Activated CD8-positive, alpha-beta memory T cell treated with anti-CD3 and anti-CD28 coated beads, Interleukin-2, amount 10 ng/mL, durations not matched to agents 7 days and 5 days (primary cell): ENCODE measurements around the gene KCNG2. TPM values are rescaled to one million over a fixed set of nuclear protein-coding genes. Genes with fewer than 3 reads are reported as not detected.

Experiments
- ATAC-seq: fragments of 150-1000 bp; cut with Tn5 transposase; one replicate; pipeline ENCODE4 v1.10.0; 2021; ENCODE audit warnings: moderate library complexity
- CTCF ChIA-PET: fragments of 350-600 bp; sonication (Branson Sonifier 250); formaldehyde crosslinking; loops from one replicate; lab custom pipeline; 2021; ENCODE audit warnings: antibody characterized with exemption; lab: Charles Lee
- DNase-seq: peaks from one replicate; pipeline ENCODE4 v3.0.0-alpha.2; 2020
- H3K27ac Mint-ChIP-seq: one replicate; pipeline ENCODE4 v1.8.0; 2021; ENCODE audit warnings: mild to moderate bottlenecking, mixed read lengths
- H3K27me3 Mint-ChIP-seq: one replicate; pipeline ENCODE4 v1.8.0; 2021; ENCODE audit warnings: mixed read lengths
- H3K36me3 Mint-ChIP-seq: one replicate; pipeline ENCODE4 v1.8.0; 2021; ENCODE audit warnings: mild to moderate bottlenecking, mixed read lengths
- H3K4me1 Mint-ChIP-seq: one replicate; pipeline ENCODE4 v1.8.0; 2021; ENCODE audit warnings: mixed read lengths
- H3K4me3 Mint-ChIP-seq: one replicate; pipeline ENCODE4 v1.8.0; 2021; ENCODE audit warnings: mild to moderate bottlenecking, moderate library complexity, mixed read lengths
- H3K9me3 Mint-ChIP-seq: one replicate; pipeline ENCODE4 v1.8.0; 2022; ENCODE audit warnings: low read depth, mixed read lengths
- total RNA-seq, 2 experiments: library from RNA; stranded (reverse); gene quantifications; one replicate each; pipeline ENCODE4 v1.2.3, GENCODE V29; 2021

Gene KCNG2
- total RNA-seq, 2 experiments from 2014 or later, result not detected

DNA sequence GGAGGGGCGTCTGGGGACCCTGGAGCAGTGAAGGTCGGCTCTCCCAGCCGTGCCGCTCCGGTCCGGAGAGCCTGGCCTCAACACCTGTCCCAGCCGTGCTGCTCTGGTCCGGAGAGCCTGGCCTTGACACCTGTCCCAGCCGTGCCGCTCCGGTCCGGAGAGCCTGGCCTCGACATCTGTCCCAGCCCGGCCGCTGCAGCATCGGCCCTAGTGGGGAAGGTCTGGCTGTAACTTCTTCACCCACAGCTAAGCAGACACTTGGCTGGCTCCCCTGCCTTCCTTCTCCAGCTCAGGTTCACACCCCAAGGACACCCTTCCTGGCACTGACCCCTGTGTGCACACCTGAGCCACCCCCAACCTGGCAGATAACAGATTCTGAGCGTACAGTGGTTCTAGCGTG, 4.6 kb downstream of the KCNG2 start:
- H3K36me3 Mint-ChIP-seq, result peaks cover 1% of the 10 kb centered on the region
- DNase-seq (no peak), ATAC-seq (no peak)
- H3K4me1 Mint-ChIP-seq, result peaks cover 14% of the 10 kb centered on the region
- H3K4me3 Mint-ChIP-seq, result no peak overlapping the region
- H3K27ac Mint-ChIP-seq, result no peak overlapping the region
- H3K27me3 Mint-ChIP-seq, result peaks cover 23% of the 10 kb centered on the region
- no peaks in the 10 kb centered on the region for H3K9me3 Mint-ChIP-seq
- CTCF ChIA-PET, result no interaction called here

GRCh38 chr18:79803611-79804051, 5.9 kb downstream of the KCNG2 start:
- H3K9me3 Mint-ChIP-seq, result no peaks in the 10 kb centered on the region
- H3K27me3 Mint-ChIP-seq, result peaks cover 21% of the 10 kb centered on the region
- H3K4me3 Mint-ChIP-seq, result no peak overlapping the region
- ATAC-seq (no peak), DNase-seq (no peak)
- H3K27ac Mint-ChIP-seq, result no peak overlapping the region
- peaks cover 12% of the 10 kb centered on the region for H3K4me1 Mint-ChIP-seq
- CTCF ChIA-PET, result no interaction called here
- H3K36me3 Mint-ChIP-seq, result no peaks in the 10 kb centered on the region

- Mint-ChIP-seq H3K36me3 (no peaks in the 10 kb centered on the region), H3K27me3 (peaks cover 16% of the 10 kb centered on the region), H3K4me3 (no peak overlapping the region), H3K9me3 (no peaks in the 10 kb centered on the region), H3K4me1 (peaks cover 12% of the 10 kb centered on the region), H3K27ac (no peak overlapping the region)
- ATAC-seq (no peak), DNase-seq (no peak)
- CTCF ChIA-PET, result no interaction called here
Measured at GRCh38 chr18:79804130-79804787, 6.5 kb downstream of the KCNG2 start.

DNA sequence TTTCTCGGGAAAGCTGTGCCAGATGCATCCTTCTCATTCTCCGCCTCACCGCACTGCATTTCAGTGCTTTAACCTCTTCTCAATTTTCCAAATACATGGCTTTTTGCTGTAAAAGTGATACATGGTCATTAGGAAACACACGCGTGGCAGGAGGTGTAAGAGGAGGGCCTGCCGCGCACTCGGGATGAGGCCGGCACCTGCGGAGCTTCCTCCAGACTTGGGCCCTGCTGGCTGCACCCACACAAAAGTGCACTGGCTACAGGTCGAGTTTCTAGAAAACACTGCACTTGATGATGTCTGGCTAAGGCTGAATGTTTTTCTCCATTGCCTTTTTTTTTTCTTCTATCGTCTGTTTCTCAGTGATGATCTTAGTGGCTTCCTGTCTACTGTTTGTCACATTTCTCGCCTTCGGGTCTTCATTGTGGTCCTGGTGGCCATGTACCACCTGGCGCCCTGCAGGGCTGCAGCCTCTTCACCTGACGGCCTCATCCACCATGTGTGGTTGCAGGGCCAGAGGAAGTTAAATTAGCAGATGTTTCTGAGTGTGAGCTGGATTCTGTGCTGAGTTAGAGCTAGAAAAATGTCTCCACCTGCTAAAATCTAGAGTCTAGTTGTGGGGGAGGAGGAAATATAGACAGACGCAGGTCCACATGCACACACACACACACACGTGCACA, 7.6 kb downstream of the KCNG2 start:
- DNase-seq (no peak), ATAC-seq (peak; percentile 23)
- Mint-ChIP-seq H3K27me3 (peaks cover 8% of the 10 kb centered on the region), H3K27ac (no peak overlapping the region), H3K36me3 (no peaks in the 10 kb centered on the region), H3K4me1 (peaks cover 9% of the 10 kb centered on the region), H3K4me3 (no peak overlapping the region), H3K9me3 (no peaks in the 10 kb centered on the region)
- CTCF ChIA-PET, result no interaction called here

DNA sequence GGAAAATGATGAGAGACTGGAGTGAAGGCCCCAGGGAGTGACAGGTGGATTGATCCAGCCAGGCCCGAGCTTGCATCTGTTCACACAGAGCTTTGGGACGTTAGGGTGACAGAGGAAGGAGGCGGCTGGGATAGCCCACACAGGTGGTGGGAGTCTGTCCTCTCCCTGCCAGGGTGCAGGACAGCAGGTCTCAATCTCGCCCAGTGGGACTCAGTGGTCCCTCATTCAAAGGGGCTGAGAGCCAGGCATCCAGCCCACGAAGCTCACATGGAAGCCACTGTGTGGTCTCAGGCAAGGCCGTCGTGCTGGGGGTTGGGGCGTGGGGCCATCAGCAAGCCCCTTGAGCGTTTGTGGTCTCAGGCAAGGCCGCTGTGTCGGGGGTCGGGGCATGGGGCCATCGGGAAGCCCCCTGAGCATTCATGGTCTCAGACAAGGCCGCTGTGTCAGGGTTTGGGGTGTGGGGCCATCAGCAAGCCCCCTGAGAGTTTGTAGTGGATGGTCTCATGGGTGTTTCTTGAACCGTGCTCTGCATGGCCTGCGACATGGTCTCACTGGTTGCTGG, 8.3 kb downstream of the KCNG2 start:
- H3K27me3 Mint-ChIP-seq, result peaks cover 5% of the 10 kb centered on the region
- peaks cover 9% of the 10 kb centered on the region for H3K4me1 Mint-ChIP-seq
- H3K36me3 Mint-ChIP-seq, result no peaks in the 10 kb centered on the region
- no peak overlapping the region for H3K27ac Mint-ChIP-seq
- no peak for ATAC-seq
- CTCF ChIA-PET, result no interaction called here
- no peaks in the 10 kb centered on the region for H3K9me3 Mint-ChIP-seq
- H3K4me3 Mint-ChIP-seq, result no peak overlapping the region
- DNase-seq, result no peak

- Mint-ChIP-seq H3K27ac (no peak overlapping the region), H3K4me3 (no peak overlapping the region), H3K9me3 (no peaks in the 10 kb centered on the region), H3K4me1 (peaks cover 9% of the 10 kb centered on the region), H3K27me3 (peaks cover 13% of the 10 kb centered on the region), H3K36me3 (no peaks in the 10 kb centered on the region)
- CTCF ChIA-PET, result no interaction called here
- ATAC-seq, result no peak
- DNase-seq, result no peak
Measured at GRCh38 chr18:79806976-79807841, 9.5 kb downstream of the KCNG2 start.

DNA sequence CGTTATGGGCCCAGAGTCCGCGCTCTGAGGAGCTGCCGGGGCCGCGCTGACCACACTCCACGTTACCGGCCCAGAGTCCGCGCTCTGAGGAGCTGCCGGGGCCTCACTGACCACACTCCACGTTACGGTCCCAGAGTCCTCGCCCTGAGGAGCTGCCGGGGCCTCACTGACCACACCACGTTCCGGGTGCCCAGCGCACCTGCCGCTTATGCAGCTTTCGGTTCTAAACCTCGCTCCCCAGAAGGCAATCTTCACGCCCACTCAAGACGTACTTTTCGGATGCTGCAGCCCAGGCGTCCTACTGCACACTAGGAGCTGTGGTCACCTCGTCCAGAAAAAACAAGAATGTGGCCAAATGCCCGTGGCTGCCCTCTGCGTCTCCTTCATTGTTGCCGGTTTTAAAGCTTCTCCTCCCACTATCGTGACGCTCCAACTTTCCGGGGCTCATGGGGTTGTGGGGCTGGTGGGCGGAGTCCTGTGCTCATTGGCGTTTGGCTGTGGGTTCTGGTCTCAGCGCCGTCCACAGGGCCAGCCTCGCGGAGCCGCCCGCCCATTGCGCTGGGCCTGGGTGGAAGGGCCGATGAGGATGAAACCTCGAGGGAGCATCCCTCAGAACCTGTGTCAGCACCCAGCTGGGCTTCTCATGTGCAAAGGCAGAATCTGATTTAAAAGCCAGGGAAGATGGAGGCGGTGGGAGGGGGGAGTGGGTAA, 11.9 kb downstream of the KCNG2 start:
- DNase-seq (no peak), ATAC-seq (no peak)
- Mint-ChIP-seq H3K36me3 (no peaks in the 10 kb centered on the region), H3K9me3 (no peaks in the 10 kb centered on the region), H3K27ac (no peak overlapping the region), H3K4me3 (no peak overlapping the region), H3K4me1 (peaks cover 9% of the 10 kb centered on the region), H3K27me3 (peaks cover 26% of the 10 kb centered on the region)
- CTCF ChIA-PET, result no interaction called here

DNA sequence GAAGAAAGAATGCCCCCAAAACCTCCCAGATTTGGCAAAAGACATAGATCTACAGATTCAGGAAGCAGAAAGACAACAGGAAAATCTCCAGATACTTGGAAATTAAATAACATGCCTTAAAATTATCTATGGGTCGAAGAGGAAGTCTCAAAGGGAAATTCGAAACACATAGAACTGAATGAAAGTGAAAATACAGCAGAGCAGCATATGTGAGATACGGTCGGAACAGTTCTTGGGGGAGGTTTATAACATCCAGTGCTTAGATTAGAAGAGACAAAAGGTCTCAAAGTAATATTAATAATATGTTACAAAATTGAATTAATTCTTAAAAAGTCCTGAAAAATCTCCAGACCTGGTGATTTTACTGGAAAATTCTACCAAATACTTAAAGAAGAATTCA, 14.3 kb downstream of the KCNG2 start:
- CTCF ChIA-PET, result no interaction called here
- peaks cover 1% of the 10 kb centered on the region for H3K9me3 Mint-ChIP-seq
- no peak for DNase-seq
- peaks cover 28% of the 10 kb centered on the region for H3K27me3 Mint-ChIP-seq
- H3K27ac Mint-ChIP-seq, result no peak overlapping the region
- no peaks in the 10 kb centered on the region for H3K36me3 Mint-ChIP-seq
- H3K4me3 Mint-ChIP-seq, result no peak overlapping the region
- no peak for ATAC-seq
- H3K4me1 Mint-ChIP-seq, result no peaks in the 10 kb centered on the region

DNA sequence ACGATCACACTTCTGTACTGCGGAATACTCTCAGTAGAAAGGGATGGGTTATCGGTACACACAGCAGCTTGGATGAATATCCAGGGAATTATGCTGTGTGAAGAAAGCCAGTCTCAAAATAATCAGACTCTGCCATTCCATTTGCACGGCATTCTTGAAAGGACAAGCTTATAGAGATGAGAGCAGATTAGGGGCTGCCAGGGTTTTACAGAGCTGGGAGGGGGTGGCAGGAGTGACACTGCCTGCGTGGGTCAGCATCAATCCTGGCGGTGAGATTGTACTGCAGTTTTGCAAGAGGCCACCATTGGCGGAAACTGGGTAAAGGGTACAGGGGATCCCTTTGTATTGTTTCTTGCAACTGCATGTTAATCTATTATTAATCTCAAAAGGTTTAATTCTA, 16.6 kb downstream of the KCNG2 start:
- no peak overlapping the region for H3K4me3 Mint-ChIP-seq
- H3K36me3 Mint-ChIP-seq, result no peaks in the 10 kb centered on the region
- peaks cover 6% of the 10 kb centered on the region for H3K9me3 Mint-ChIP-seq
- DNase-seq (no peak), ATAC-seq (no peak)
- no peaks in the 10 kb centered on the region for H3K4me1 Mint-ChIP-seq
- CTCF ChIA-PET, result no interaction called here
- H3K27me3 Mint-ChIP-seq, result peaks cover 28% of the 10 kb centered on the region
- no peak overlapping the region for H3K27ac Mint-ChIP-seq

GRCh38 chr18:79815657-79816056, 17.9 kb downstream of the KCNG2 start:
- CTCF ChIA-PET, result no interaction called here
- Mint-ChIP-seq H3K36me3 (no peaks in the 10 kb centered on the region), H3K27me3 (peaks cover 34% of the 10 kb centered on the region), H3K27ac (no peak overlapping the region), H3K4me3 (no peak overlapping the region), H3K4me1 (peaks cover 8% of the 10 kb centered on the region), H3K9me3 (peaks cover 6% of the 10 kb centered on the region)
- DNase-seq, result no peak
- ATAC-seq, result no peak

GRCh38 chr18:79816092-79816491, 18.4 kb downstream of the KCNG2 start:
- H3K4me3 Mint-ChIP-seq, result no peak overlapping the region
- DNase-seq (no peak), ATAC-seq (no peak)
- peaks cover 6% of the 10 kb centered on the region for H3K9me3 Mint-ChIP-seq
- H3K36me3 Mint-ChIP-seq, result no peaks in the 10 kb centered on the region
- H3K27ac Mint-ChIP-seq, result no peak overlapping the region
- CTCF ChIA-PET, result no interaction called here
- peaks cover 8% of the 10 kb centered on the region for H3K4me1 Mint-ChIP-seq
- H3K27me3 Mint-ChIP-seq, result peaks cover 38% of the 10 kb centered on the region

- H3K4me3 Mint-ChIP-seq, result no peak overlapping the region
- CTCF ChIA-PET, result no interaction called here
Measured at GRCh38 chr18:79816981-79817606, 19.4 kb downstream of the KCNG2 start.

DNA sequence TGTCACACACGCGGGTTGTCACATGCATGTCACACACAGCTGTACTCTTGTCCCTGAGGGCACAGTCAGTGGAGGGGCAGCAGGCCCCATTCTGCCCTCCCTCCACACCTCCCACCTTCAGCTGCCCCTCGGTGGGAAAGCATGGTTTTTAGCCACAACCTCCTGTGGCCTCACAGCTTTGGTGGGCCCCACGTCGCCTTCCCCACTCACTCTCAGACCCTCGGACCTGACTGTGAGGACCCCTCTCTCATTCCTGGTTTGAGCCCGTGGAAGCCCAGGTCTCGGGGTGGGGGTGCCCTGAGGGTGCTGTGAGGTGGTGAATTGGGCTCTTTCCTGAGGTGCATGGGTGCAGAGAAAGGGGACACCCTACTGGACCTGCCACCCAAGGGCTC, 19.9 kb downstream of the KCNG2 start:
- DNase-seq, result no peak
- Mint-ChIP-seq H3K4me1 (peaks cover 8% of the 10 kb centered on the region), H3K27me3 (peaks cover 30% of the 10 kb centered on the region), H3K27ac (no peak overlapping the region), H3K4me3 (no peak overlapping the region), H3K36me3 (no peaks in the 10 kb centered on the region), H3K9me3 (peaks cover 6% of the 10 kb centered on the region)
- CTCF ChIA-PET, result no interaction called here
- ATAC-seq, result no peak

More at GRCh38 chr18:79816981-79817606, 19.4 kb downstream of the KCNG2 start:
- no peak for ATAC-seq
- Mint-ChIP-seq H3K36me3 (no peaks in the 10 kb centered on the region), H3K9me3 (peaks cover 6% of the 10 kb centered on the region), H3K27me3 (peaks cover 30% of the 10 kb centered on the region), H3K4me1 (peaks cover 8% of the 10 kb centered on the region), H3K27ac (no peak overlapping the region)
- no peak for DNase-seq
